OCI-LY3 (cell line): ENCODE results near the gene NARS2.

Experiments
- H2AFZ ChIP-seq: fragments of 200-600, 300-600 bp; shearing (Covaris generic); 2 replicates; pipeline ENCODE4 v1.6.0; 2014; ENCODE audit warnings: antibody characterized with exemption, low read depth, low read length
- H3K27ac ChIP-seq: fragments of 200-600, 300-600 bp; sonication (generic); 2 replicates; pipeline ENCODE4 v1.5.1; 2014; ENCODE audit warnings: mild to moderate bottlenecking, low read length, moderate library complexity, mixed read lengths
- H3K27me3 ChIP-seq: fragments of 200-600, 300-600 bp; sonication (generic); 2 replicates; pipeline ENCODE4 v1.6.1; 2014; ENCODE audit warnings: low read depth, low read length, mixed read lengths
- H3K36me3 ChIP-seq: fragments of 200-600, 300-600 bp; sonication (generic); replicated peaks from 2 replicates; pipeline ENCODE3; 2014; ENCODE audit warnings: low read depth, low read length, mixed read lengths
- H3K4me1 ChIP-seq: fragments of 300-600, 200-600 bp; sonication (generic); 2 replicates; pipeline ENCODE4 v1.6.1; 2014; ENCODE audit warnings: low read length, mixed read lengths
- H3K4me2 ChIP-seq: fragments of 200-600, 300-600 bp; sonication (generic); 2 replicates; pipeline ENCODE4 v1.6.1; 2014; ENCODE audit warnings: low read length, mixed read lengths
- H3K4me3 ChIP-seq: fragments of 300-600, 200-600 bp; sonication (generic); 2 replicates; pipeline ENCODE4 v1.5.1; 2014; ENCODE audit warnings: antibody characterized with exemption, mild to moderate bottlenecking, low read length, moderate library complexity
- H3K79me2 ChIP-seq: fragments of 300-600, 200-600 bp; shearing (Covaris generic); 2 replicates; pipeline ENCODE4 v1.6.1; 2014; ENCODE audit warnings: mild to moderate bottlenecking, low read length, mixed read lengths
- H3K9ac ChIP-seq: fragments of 300-600, 200-600 bp; shearing (Covaris generic); 2 replicates; pipeline ENCODE4 v1.6.0; 2014; ENCODE audit warnings: mild to moderate bottlenecking, low read length, moderate library complexity
- H3K9me3 ChIP-seq: fragments of 200-600, 300-600 bp; shearing (Covaris generic); 2 replicates; pipeline ENCODE4 v1.6.1; 2014; ENCODE audit warnings: low read length, mixed read lengths; ENCODE audit not compliant: insufficient read depth
- H4K20me1 ChIP-seq: fragments of 200-600, 300-600 bp; sonication (generic); 2 replicates; pipeline ENCODE4 v1.6.1; 2016; ENCODE audit warnings: low read length, mixed read lengths; ENCODE audit not compliant: insufficient read depth
- EZH2phosphoT487 ChIP-seq: fragments of 200-600 bp; shearing (Covaris generic); IDR thresholded peaks from 2 replicates; pipeline ENCODE4 v1.6.1; 2018; ENCODE audit warnings: antibody characterized with exemption, mixed run types, low read depth
- TF ChIP-seq, protein P1 (sequence below): fragments of 200-600, 300-600 bp; sonication (generic); IDR thresholded peaks from 2 replicates; pipeline ENCODE4 v1.5.1; 2014; ENCODE audit warnings: antibody characterized with exemption, low read length, low read depth

Gene NARS2

DNA sequence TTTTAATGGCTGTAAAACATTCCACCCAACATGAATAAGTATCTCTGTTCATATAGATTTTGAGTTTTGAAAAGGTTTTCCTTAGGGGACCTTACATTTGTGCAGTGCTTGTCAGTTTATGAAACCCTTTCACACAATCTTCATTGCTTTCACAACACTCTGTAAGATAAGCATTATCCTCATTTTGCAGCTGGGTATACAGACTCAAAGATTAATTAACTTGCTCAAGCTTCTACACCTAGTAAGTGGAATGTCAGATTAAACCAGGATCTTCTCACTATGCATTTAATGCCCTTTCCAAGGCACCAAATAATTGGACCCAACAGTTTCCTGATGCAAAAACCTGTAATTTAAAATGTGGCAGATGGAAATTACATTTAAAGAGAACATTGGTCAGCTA, 145.5 kb downstream of the NARS2 start:
- no peaks in the 10 kb centered on the region for H3K27me3 ChIP-seq
- H3K4me1 ChIP-seq = peaks cover 75% of the 10 kb centered on the region
- H3K4me3 ChIP-seq = 0 out of 2 replicates have a peak overlapping the region, but pooled peaks have one; percentile 1
- H3K9ac ChIP-seq = peak overlapping the region; percentile 75; the same call in 1 of the 2 replicates
- H3K79me2 ChIP-seq = no peaks in the 10 kb centered on the region
- no peaks in the 10 kb centered on the region for H3K36me3 ChIP-seq
- H3K9me3 ChIP-seq = no peaks in the 10 kb centered on the region
- no peak for TF ChIP-seq EZH2phosphoT487
- TF ChIP-seq, protein P1, sequence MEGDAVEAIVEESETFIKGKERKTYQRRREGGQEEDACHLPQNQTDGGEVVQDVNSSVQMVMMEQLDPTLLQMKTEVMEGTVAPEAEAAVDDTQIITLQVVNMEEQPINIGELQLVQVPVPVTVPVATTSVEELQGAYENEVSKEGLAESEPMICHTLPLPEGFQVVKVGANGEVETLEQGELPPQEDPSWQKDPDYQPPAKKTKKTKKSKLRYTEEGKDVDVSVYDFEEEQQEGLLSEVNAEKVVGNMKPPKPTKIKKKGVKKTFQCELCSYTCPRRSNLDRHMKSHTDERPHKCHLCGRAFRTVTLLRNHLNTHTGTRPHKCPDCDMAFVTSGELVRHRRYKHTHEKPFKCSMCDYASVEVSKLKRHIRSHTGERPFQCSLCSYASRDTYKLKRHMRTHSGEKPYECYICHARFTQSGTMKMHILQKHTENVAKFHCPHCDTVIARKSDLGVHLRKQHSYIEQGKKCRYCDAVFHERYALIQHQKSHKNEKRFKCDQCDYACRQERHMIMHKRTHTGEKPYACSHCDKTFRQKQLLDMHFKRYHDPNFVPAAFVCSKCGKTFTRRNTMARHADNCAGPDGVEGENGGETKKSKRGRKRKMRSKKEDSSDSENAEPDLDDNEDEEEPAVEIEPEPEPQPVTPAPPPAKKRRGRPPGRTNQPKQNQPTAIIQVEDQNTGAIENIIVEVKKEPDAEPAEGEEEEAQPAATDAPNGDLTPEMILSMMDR = no peak
- H3K4me2 ChIP-seq = peak overlapping the region; percentile 94
- H2AFZ ChIP-seq = no peak overlapping the region
- no peaks in the 10 kb centered on the region for H4K20me1 ChIP-seq
- peak overlapping the region; percentile 95 for H3K27ac ChIP-seq

DNA sequence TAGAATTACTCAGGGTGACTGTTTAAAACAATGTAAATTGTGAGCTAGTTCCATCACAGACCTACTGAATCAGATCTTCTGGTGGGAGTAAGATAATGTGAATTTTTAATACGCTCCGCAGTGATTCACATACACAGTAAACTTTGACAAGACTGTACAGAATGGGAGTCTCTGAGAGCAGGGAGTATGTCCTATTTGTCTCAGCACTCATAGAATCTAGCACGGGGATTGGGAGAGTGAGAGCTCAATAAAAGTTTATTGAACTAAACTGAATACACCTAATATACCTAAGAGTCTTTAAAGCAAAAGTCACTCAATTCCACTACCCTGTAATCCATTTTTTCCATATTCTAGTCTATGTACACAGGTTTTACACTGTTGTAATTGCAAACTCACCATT, 145.9 kb downstream of the NARS2 start:
- H3K36me3 ChIP-seq = no peaks in the 10 kb centered on the region
- no peaks in the 10 kb centered on the region for H3K79me2 ChIP-seq
- no peak overlapping the region for H2AFZ ChIP-seq
- peak overlapping the region; percentile 94 for H3K4me2 ChIP-seq
- no peaks in the 10 kb centered on the region for H3K9me3 ChIP-seq
- H3K27me3 ChIP-seq = no peaks in the 10 kb centered on the region
- TF ChIP-seq, protein P1 = no peak
- TF ChIP-seq EZH2phosphoT487 = no peak
- H3K9ac ChIP-seq = peak overlapping the region; percentile 75; the same call in 1 of the 2 replicates
- H3K4me1 ChIP-seq = peaks cover 79% of the 10 kb centered on the region
- peak overlapping the region; percentile 95 for H3K27ac ChIP-seq
- no peaks in the 10 kb centered on the region for H4K20me1 ChIP-seq
- H3K4me3 ChIP-seq = peak overlapping the region; percentile 67

DNA sequence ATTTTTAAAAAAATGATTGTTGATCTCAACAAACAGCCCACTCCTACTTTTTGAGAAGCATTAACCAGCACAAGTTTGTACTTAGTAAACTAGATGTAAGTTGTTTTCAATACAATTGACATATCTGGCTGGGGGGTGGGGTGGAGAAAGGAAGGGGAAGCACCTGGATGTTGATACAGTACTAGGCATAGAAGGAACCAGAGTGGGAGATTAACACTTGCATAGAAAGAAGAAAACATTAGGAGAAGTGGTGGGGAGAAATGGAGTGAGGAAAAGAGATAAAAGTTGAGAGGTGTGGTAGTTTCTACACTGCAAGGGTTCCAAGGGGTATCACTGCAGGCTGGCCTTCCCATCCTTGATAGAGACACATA, 146.4 kb downstream of the NARS2 start:
- H4K20me1 ChIP-seq = no peaks in the 10 kb centered on the region
- no peaks in the 10 kb centered on the region for H3K36me3 ChIP-seq
- H3K9me3 ChIP-seq = no peaks in the 10 kb centered on the region
- no peaks in the 10 kb centered on the region for H3K27me3 ChIP-seq
- H3K79me2 ChIP-seq = no peaks in the 10 kb centered on the region
- H3K27ac ChIP-seq = peak overlapping the region; percentile 95
- peak overlapping the region; percentile 94 for H3K4me2 ChIP-seq
- H3K4me3 ChIP-seq = peak overlapping the region; percentile 67
- no peak overlapping the region for H2AFZ ChIP-seq
- peaks cover 83% of the 10 kb centered on the region for H3K4me1 ChIP-seq
- peak overlapping the region; percentile 75 for H3K9ac ChIP-seq
- no peak for TF ChIP-seq EZH2phosphoT487
- TF ChIP-seq, protein P1 = no peak

DNA sequence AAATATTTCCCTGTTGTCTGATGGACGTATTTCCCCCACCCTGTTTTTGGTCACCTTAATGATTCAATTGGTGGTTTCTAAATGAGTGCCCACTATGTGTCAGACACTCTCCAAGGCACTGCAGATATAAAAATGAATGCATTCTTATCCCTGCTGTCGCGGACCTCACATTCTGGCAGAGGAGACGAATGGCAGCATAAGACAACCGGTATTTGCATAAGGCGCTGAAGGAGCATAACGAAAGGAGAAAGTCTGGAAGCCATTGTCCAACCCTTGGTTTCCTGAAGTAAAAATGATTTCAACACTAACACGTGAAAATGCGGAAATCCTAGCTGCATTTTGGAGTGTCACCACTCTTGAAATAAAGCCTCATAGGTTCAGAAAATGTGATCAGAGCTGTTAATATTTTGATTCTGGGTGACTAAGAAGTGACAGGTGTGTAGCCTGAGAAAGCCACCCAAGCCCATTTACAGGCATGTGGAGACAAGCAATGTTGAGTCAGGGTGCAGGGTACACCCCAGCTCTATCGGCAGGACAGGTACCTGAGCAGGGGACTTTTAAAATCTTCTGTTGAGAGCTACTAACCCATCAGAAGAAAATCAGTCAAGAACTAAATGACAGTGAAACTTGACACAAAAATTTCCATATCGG, 146.9 kb downstream of the NARS2 start:
- Histone ChIP-seq H3K4me2 (peak overlapping the region; percentile 94), H3K9ac (peak overlapping the region; percentile 75), H3K79me2 (no peaks in the 10 kb centered on the region), H2AFZ (no peak overlapping the region), H3K27ac (peak overlapping the region; percentile 95), H3K4me3 (peak overlapping the region; percentile 67), H3K27me3 (no peaks in the 10 kb centered on the region), H3K4me1 (peaks cover 86% of the 10 kb centered on the region), H3K9me3 (no peaks in the 10 kb centered on the region), H3K36me3 (no peaks in the 10 kb centered on the region), H4K20me1 (no peaks in the 10 kb centered on the region)
- no peak for TF ChIP-seq EZH2phosphoT487
- TF ChIP-seq, protein P1 = no peak
